ENCODE results near the gene CALHM3. TPM values are rescaled to one million over a fixed set of nuclear protein-coding genes. Genes with fewer than 3 reads are reported as not detected.

CALHM3 gene
- total and polyA plus RNA-seq, 2 experiments from 2014 or later, result not detected

DNA sequence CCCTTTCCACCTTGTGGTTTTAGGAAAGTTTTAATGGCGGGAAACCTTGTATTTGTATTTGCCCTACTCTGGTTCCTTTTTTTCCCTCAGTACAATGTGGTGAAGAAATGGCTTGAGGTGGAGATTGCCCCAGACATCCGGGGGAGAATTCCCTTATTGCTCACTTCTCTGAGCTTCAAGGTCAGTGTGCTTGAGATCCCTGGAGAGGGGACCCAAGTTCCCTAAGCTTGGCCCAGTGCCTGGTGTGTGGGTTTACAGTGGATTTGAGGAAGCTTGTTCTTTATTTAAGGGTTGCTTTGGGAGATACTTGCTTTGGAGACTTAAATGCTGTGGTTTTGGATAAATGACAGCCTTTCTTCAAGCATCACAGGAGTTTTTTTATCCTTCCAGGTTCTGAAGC is 45.2 kb downstream of the CALHM3 start:
- no peaks in the 10 kb centered on the region for H3K36me3 ChIP-seq (replicated peaks; ENCODE audit: insufficient read depth, low read depth)
- no peak overlapping the region for H2AFZ ChIP-seq
- H4K20me1 ChIP-seq (ENCODE audit: insufficient read depth, poor library complexity, severe bottlenecking), result no peaks in the 10 kb centered on the region
- TF ChIP-seq EZH2 (IDR thresholded peaks at IDR 0.05; ENCODE audit: borderline replicate concordance) (no peak), EZH2phosphoT487 (IDR thresholded peaks at IDR 0.05; ENCODE audit: low read depth, severe bottlenecking, unreplicated experiment) (no peak)
- TF ChIP-seq, protein P1, sequence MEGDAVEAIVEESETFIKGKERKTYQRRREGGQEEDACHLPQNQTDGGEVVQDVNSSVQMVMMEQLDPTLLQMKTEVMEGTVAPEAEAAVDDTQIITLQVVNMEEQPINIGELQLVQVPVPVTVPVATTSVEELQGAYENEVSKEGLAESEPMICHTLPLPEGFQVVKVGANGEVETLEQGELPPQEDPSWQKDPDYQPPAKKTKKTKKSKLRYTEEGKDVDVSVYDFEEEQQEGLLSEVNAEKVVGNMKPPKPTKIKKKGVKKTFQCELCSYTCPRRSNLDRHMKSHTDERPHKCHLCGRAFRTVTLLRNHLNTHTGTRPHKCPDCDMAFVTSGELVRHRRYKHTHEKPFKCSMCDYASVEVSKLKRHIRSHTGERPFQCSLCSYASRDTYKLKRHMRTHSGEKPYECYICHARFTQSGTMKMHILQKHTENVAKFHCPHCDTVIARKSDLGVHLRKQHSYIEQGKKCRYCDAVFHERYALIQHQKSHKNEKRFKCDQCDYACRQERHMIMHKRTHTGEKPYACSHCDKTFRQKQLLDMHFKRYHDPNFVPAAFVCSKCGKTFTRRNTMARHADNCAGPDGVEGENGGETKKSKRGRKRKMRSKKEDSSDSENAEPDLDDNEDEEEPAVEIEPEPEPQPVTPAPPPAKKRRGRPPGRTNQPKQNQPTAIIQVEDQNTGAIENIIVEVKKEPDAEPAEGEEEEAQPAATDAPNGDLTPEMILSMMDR (IDR thresholded peaks at IDR 0.05; ENCODE audit: poor library complexity), result no peak
- no peak overlapping the region for H3K4me2 ChIP-seq
- no peaks in the 10 kb centered on the region for H3K9me2 ChIP-seq (replicated peaks; ENCODE audit: insufficient read depth)
- no peaks in the 10 kb centered on the region for H3K4me1 ChIP-seq (ENCODE audit: insufficient read depth)
- H3K9me3 ChIP-seq (ENCODE audit: low read depth), result no peaks in the 10 kb centered on the region
- no peak overlapping the region for H3K4me3 ChIP-seq
- 93% methylated on average over 2 of the region's 2 CpGs for WGBS (ENCODE audit: low lambda C conversion rate, missing lambda C conversion rate)
- H3K79me2 ChIP-seq, result no peaks in the 10 kb centered on the region
- no peak overlapping the region for H3K27ac ChIP-seq
- H3K27me3 ChIP-seq, result no peaks in the 10 kb centered on the region
- DNase-seq (ENCODE audit: low spot score), result no peak

DNA sequence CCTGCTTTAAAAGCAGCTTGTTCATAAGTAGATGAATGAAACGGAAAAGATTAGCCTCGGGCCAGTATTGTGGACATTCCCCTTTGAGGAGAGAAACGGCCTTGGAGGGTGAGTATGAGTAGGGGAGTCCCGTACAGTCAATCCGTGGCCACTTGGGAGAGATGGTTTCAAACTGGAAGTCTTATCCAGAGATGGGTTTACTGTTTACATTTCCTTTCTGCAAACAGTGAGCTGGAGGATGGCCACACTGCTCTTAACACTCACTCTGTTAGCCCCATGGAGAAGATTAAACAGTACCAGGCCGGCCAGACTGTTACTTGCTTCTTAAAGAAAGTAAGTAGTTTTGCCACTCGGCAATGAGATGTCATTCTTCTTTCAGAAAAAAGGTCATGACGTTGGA is 47.1 kb downstream of the CALHM3 start:
- H3K27me3 ChIP-seq, result no peaks in the 10 kb centered on the region
- no peak for DNase-seq (ENCODE audit: low spot score)
- no peaks in the 10 kb centered on the region for H3K9me3 ChIP-seq (ENCODE audit: low read depth)
- no peaks in the 10 kb centered on the region for H3K4me1 ChIP-seq (ENCODE audit: insufficient read depth)
- H3K27ac ChIP-seq, result no peak overlapping the region
- no peak overlapping the region for H2AFZ ChIP-seq
- no peaks in the 10 kb centered on the region for H3K9me2 ChIP-seq (replicated peaks; ENCODE audit: insufficient read depth)
- H3K36me3 ChIP-seq (replicated peaks; ENCODE audit: insufficient read depth, low read depth), result no peaks in the 10 kb centered on the region
- H3K4me3 ChIP-seq, result no peak overlapping the region
- no peak overlapping the region for H3K4me2 ChIP-seq
- WGBS (ENCODE audit: low lambda C conversion rate, missing lambda C conversion rate), result 66% methylated on average over 8 of the region's 8 CpGs
- H3K79me2 ChIP-seq, result no peaks in the 10 kb centered on the region
- TF ChIP-seq EZH2 (IDR thresholded peaks at IDR 0.05; ENCODE audit: borderline replicate concordance) (no peak), EZH2phosphoT487 (IDR thresholded peaks at IDR 0.05; ENCODE audit: low read depth, severe bottlenecking, unreplicated experiment) (no peak)
- TF ChIP-seq, protein P1 (IDR thresholded peaks at IDR 0.05; ENCODE audit: poor library complexity), result no peak
- H4K20me1 ChIP-seq (ENCODE audit: insufficient read depth, poor library complexity, severe bottlenecking), result no peaks in the 10 kb centered on the region

DNA sequence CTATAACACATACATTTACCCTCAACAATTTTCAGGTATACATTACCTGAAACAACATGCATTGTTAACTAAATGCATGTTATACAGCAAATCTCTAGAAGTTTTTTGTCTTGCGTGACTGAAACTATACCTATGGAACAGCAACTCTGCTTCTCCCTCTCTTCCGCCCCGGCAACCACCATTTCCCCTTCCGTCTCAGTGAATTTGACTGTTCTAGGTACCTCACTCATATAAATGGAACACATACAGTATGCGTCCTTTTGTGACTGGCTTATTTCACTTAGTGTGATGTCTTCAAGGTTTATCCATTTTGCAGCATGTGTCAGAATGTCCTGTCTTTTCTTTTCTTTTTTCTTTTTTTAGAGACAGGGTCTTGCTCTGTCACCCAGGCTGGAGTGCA is 49.4 kb downstream of the CALHM3 start:
- no peak for TF ChIP-seq EZH2phosphoT487 (IDR thresholded peaks at IDR 0.05; ENCODE audit: low read depth, severe bottlenecking, unreplicated experiment)
- TF ChIP-seq EZH2 (IDR thresholded peaks at IDR 0.05; ENCODE audit: borderline replicate concordance), result no peak
- TF ChIP-seq, protein P1 (IDR thresholded peaks at IDR 0.05; ENCODE audit: poor library complexity), result no peak
- Histone ChIP-seq H3K4me3 (no peak overlapping the region), H3K36me3 (replicated peaks; ENCODE audit: insufficient read depth, low read depth) (no peaks in the 10 kb centered on the region), H3K4me1 (ENCODE audit: insufficient read depth) (no peaks in the 10 kb centered on the region), H4K20me1 (ENCODE audit: insufficient read depth, poor library complexity, severe bottlenecking) (no peaks in the 10 kb centered on the region), H3K9me2 (replicated peaks; ENCODE audit: insufficient read depth) (no peaks in the 10 kb centered on the region), H3K27ac (no peak overlapping the region), H2AFZ (no peak overlapping the region), H3K79me2 (no peaks in the 10 kb centered on the region), H3K27me3 (no peaks in the 10 kb centered on the region), H3K9me3 (ENCODE audit: low read depth) (no peaks in the 10 kb centered on the region), H3K4me2 (no peak overlapping the region)
- WGBS (ENCODE audit: low lambda C conversion rate, missing lambda C conversion rate), result 95% methylated on average over 5 of the region's 5 CpGs
- no peak for DNase-seq (ENCODE audit: low spot score)

All from hepatocyte (in vitro differentiated cells).